IPS-NIHi7 (cell line): ENCODE measurements around the gene NPB.

Experiments
- DNase-seq: peaks from one replicate; pipeline ENCODE4 v3.0.0; 2012; ENCODE audit warnings: mixed read lengths; ENCODE audit errors: extremely low spot score

NPB gene

DNA sequence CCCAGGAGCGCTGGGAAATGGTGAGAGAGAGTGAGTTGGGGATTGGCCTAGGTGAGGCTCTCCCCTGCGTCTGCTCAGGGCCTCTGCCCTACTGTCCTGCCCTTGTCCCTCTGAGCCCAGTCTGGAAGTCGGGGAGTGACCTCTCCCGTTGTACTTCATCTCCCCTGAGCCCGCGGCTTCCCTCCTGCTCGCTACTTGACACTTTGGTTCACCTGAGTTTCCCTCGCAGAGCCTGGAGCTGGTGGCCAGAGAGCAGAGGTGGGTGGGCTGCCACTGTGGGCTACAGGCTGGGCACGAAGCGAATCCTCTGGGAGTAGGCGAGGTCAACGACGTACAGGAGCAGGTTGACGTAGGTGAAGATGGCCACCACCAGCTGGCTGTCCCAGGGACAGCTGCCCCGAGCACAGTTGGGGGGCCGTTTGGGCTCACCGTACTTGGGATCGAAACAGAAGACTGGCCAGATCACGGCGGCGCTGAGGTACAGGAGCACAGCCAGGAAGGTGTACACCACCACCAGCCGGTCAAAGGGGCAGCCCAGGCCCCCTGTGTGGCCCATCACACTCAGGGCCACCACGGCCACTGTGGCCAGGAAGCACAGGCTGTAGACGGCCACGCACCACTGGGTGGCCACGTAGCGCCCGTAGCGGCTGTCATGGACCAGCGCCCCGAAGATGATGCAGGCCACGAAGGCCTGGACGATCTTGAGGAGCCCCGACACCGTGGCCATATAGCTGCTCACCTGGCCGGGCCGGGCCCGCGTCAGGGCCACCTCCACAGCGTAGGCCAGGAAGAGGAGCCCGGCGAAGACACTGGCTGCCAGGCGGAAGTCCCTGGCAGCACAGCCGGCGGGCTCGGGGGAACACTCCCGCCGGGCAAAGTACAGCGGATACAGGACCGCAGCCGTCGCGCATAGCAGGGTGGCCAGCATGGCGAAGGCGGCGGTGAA is 38.8 kb downstream of the NPB start:
- no peak for DNase-seq

DNA sequence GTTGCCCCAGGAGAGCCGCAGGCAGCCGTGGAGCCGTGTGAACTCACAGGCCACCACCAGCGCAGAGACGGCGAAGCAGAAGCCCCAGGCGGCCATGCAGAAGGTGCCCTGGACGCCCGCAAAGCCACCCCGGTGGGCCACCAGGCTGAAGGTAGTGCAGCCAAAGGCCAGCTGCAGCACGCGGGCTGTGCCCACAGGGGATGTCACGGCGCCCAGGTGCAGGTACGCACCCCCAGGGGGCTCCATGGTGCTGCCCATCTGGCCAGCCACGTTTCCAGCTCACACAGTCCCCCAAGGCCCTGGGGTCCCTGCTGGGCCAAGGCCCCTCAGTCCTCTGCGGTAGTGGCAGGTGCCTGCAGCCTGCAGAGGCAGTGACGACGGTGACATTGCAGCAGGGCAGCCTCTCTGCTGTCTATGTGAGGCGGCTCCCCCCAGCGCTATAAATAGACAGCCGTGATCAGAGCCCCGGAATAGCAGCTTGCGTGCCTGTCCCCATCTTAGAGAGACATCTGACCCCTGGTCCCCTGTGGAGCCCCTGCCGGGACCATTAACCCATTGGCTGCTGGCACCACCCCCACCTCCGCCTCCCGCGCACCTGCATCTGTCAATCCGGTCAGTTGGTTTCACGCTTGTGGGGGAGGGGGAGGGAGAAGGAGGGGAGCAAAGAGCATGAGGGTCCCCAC is 39.6 kb downstream of the NPB start:
- DNase-seq: no peak

DNA sequence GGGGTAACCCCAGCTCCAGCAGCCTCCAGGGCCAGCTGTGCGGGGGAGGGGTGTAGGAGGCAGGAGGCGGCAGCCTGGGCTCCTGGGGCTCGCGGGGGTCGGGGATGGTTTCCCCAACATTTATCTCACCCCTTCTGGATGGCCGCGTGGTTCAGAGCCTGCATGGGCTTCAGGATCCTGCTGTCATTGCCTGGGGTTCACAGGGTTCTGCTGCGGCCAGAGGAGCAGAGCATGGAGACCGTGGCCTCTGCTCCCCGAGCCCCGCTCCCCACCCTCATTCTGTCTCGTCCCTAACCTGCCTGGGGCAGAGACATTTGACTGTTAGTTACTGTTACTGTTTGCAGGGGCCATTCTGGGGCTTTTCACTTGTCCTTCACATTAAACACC is 40.1 kb downstream of the NPB start:
- no peak for DNase-seq

DNA sequence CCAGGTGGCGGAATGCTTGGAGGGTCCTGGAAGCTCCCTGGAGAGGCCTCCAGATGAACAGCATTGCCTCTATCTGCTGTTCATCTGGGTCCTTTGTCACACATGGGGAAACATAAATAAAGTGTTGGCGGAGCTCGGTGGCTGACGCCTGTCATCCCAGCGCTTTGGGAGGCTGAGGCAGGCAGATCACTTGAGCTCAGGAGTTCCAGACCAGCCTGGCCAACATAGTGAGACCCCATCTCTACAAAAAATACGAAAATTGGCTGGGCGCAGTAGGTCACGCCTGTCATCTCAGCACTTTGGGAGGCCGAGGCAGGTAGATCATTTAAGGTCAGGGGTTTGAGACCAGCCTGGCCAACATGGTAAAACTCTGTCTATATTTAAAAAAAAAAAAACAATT is 42.8 kb downstream of the NPB start:
- no peak for DNase-seq

DNA sequence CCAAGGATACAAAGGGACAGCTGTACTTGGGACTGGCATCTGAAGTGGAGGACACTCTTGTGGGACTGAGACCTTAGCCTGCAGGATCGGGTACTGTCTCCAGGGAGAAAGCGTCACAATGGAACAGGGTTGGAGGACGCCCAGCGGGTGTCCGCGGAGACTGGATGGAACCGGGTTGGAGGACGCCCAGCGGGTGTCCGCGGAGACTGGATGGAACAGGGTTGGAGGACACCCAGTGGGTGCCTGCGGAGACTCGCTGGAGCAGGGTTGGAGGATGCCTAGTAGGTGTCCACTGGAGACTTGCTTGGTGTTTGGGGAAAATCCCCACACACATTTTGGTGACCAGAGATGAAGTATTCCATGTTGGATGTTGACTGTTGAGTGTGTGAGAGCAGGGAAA is 45.2 kb downstream of the NPB start, which contains the start of gene MYADML2:
Gene MYADML2 (minus strand): TSS at position 45 of the 400 bp plus-strand sequence. CDS start 5,492 bp downstream, outside the sequence.
- no peak for DNase-seq

DNA sequence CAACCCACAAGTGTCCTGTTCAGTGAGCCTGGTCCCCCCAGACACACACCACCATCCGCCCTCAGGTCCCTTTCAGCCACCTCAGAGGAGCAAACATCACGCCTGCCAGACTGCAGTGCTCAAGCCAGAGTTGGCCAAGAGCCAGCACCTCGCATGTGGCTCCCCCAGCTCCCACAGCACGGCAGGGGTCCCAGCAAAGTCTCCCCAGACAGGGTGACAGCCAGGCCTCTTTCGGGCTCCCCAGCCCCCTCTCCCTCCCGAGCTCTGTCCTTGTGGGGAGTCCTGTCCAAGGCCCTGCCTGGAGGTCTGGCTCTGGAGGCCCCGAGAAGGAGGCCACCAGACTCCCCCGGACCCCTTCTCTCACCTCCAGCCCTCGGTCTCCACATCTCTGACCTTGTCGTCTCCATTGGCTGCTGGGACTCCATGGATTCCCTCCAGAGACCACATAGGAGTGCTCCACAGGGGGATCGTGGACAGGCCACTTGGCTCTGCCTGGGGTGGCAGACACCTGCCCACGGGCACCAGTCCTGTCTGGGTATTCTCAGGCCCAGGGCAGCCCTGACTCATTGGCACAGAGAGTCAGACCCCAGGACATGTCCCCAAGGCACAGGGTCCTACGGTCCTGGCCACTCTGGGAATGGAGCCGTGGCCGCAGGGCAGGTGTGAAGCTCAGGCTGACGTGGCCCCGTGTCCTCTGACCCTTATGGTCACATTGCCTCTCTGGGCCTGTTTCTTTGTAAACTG is 46.8 kb downstream of the NPB start:
- DNase-seq: no peak

DNA sequence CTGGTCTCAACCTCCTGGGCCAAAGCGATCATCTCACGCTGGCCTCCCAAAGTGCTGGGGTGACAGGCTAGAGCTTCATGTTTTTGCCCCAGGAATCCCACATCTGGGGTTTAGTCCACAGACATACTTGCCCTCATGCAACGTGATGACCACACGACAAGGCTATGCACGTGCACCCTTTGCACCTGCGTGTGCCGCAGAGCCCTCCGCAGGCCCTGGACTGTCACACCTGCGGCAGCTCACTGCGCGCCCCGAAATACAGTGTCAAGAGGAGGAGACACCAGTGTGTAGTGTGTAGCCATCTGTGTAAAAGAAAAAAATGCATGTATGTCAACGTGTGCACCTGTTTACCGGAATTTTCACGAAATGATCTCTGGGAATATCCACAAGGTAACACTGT is 48.5 kb downstream of the NPB start:
- DNase-seq: no peak

DNA sequence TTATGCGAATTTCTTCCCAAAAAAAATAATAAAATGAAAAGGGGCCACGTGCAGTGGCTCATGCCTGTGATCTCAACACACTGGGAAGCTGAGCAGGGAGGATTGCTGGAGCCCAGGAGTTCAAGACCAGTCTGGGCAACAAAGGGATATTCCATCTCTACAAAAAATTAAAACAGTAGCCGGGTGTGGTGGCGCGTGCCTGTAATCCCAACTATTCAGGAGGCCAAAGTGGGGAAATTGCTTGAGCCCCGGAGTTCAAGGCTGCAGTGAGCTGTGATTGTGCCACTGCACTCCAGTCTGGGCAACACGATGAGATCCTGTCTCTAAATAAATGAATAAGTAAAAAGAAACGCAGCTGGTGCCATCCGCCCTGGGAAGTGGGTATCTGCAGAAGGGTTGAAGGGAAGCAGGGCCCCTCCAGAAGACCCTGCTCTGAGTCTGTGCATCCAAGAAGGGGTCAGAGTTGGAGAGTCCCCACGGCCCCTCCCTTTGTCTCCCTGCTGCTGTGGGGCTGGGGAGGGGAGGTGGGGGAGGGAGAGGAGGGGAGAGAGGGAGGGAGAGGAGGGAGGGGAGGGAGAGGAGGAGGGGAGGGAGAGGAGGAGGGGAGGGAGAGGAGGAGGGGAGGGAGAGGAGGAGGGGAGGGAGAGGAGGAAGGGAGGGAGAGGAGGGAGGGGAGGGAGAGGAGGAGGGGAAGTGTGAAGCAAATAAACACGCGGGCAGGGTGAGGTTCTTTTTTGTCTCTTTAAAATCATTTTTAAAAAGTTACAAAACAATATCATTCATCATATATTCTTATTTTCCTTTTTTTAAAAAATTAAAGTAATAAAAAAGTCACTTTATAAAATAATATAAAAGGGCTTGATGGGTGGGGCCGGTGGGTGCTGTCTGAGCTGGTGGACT is 50.0 kb downstream of the NPB start:
- DNase-seq: no peak
